Measurements from ENCODE around the gene MYLK2.

MYLK2 gene

DNA sequence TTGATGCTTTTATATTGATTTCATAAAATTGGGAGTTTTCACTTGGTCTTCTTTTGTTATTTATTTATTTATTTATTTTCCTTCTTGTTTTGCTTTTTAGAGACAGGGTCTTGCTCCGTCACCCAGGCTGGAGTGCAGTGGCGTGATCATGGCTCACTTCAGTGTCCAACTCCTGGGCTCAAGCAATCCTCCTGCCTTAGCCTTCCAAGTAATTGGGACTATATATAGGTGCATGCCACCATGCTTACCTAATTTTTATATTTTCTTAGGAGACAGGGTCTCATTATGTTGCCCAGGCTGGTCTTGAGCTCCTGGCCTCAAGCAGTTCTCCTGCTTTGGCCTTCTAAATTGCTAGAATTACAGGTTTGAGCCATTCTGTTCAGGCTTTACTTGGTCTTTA lies 38.3 kb upstream of the MYLK2 start:
- H3K27me3 ChIP-seq (ENCODE audit: low read depth, low read length): no peaks in the 10 kb centered on the region
- H3K9me3 ChIP-seq (ENCODE audit: insufficient read depth, low read length): no peaks in the 10 kb centered on the region
- H3K4me1 ChIP-seq (ENCODE audit: low read length): no peaks in the 10 kb centered on the region
- no peaks in the 10 kb centered on the region for H3K79me2 ChIP-seq (ENCODE audit: low read length)
- H2AFZ ChIP-seq (ENCODE audit: low read depth, low read length): no peak overlapping the region
- H3K9ac ChIP-seq (ENCODE audit: low read length): no peak overlapping the region
- peaks cover 67% of the 10 kb centered on the region for H3K36me3 ChIP-seq (replicated peaks; ENCODE audit: low read depth, low read length)
- no peak overlapping the region for H3K4me3 ChIP-seq (ENCODE audit: low read length)
- no peak overlapping the region for H3K4me2 ChIP-seq (ENCODE audit: low read length)
- H4K20me1 ChIP-seq (ENCODE audit: insufficient read depth, low read length): no peaks in the 10 kb centered on the region
- no peak for TF ChIP-seq EZH2phosphoT487 (IDR thresholded peaks at IDR 0.05; ENCODE audit: low read depth)
- TF ChIP-seq, protein P1, sequence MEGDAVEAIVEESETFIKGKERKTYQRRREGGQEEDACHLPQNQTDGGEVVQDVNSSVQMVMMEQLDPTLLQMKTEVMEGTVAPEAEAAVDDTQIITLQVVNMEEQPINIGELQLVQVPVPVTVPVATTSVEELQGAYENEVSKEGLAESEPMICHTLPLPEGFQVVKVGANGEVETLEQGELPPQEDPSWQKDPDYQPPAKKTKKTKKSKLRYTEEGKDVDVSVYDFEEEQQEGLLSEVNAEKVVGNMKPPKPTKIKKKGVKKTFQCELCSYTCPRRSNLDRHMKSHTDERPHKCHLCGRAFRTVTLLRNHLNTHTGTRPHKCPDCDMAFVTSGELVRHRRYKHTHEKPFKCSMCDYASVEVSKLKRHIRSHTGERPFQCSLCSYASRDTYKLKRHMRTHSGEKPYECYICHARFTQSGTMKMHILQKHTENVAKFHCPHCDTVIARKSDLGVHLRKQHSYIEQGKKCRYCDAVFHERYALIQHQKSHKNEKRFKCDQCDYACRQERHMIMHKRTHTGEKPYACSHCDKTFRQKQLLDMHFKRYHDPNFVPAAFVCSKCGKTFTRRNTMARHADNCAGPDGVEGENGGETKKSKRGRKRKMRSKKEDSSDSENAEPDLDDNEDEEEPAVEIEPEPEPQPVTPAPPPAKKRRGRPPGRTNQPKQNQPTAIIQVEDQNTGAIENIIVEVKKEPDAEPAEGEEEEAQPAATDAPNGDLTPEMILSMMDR (IDR thresholded peaks at IDR 0.05; ENCODE audit: low read depth, low read length): no peak
- no peak overlapping the region for H3K27ac ChIP-seq (ENCODE audit: low read length)

DNA sequence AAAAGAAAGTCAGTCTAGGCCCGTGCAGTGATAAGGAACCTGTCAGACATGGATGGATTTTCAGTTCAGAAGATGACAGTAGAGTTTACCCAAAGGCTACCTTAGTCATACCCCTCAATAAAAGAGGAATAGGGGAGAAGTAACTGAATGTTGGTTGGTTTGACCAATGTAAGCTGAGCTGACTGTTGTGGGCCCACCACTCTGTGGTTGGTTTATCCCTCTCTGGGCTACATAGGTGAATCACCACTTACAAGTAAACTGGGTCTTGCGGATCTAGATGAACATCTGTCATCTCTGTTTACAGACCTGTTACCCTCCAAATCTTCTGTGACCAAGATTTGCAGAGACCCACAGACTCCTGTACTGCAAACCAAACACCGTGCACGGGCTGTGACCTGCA lies 37.2 kb upstream of the MYLK2 start:
- Histone ChIP-seq H3K27ac (ENCODE audit: low read length) (no peak overlapping the region), H4K20me1 (ENCODE audit: insufficient read depth, low read length) (no peaks in the 10 kb centered on the region), H3K4me2 (ENCODE audit: low read length) (no peak overlapping the region), H3K9me3 (ENCODE audit: insufficient read depth, low read length) (no peaks in the 10 kb centered on the region), H3K27me3 (ENCODE audit: low read depth, low read length) (no peaks in the 10 kb centered on the region), H2AFZ (ENCODE audit: low read depth, low read length) (no peak overlapping the region), H3K4me1 (ENCODE audit: low read length) (no peaks in the 10 kb centered on the region), H3K4me3 (ENCODE audit: low read length) (no peak overlapping the region), H3K9ac (ENCODE audit: low read length) (no peak overlapping the region), H3K79me2 (ENCODE audit: low read length) (no peaks in the 10 kb centered on the region), H3K36me3 (replicated peaks; ENCODE audit: low read depth, low read length) (peaks cover 70% of the 10 kb centered on the region)
- TF ChIP-seq EZH2phosphoT487 (IDR thresholded peaks at IDR 0.05; ENCODE audit: low read depth): no peak
- TF ChIP-seq, protein P1 (IDR thresholded peaks at IDR 0.05; ENCODE audit: low read depth, low read length): no peak

DNA sequence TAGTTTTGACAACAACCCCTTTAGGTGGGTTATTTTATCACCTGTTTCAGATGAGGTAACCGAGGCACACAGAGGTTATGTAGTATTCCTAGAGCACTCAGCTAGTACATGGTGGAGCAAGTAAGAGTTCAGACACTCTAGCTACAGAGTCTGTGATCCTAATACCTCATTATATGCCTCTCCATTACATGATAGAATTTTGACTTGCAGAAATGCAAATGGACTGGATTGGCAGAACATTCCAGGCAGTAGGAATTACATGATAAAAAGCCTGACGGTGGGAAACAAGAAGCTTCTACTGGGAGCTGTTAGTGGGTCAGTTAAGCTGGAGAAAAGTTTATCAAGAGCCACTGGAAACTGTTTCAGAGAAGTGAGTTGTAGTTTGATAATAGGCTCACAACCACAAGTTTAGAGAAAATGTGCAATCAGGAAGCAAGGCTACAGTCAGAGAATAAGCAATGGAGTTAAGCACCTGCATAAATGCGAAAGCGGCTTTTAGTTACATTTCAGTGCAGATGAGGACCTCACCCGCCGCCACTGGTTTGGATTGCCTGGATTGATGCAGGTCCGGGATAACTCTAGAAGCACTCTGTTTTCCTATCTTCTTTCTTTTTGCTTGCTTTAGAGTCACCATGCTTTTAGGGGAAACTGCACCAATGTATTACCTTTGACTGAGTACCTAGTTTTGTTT lies 34.7 kb upstream of the MYLK2 start:
- Histone ChIP-seq H4K20me1 (ENCODE audit: insufficient read depth, low read length) (no peaks in the 10 kb centered on the region), H3K27me3 (ENCODE audit: low read depth, low read length) (no peaks in the 10 kb centered on the region), H3K9ac (ENCODE audit: low read length) (no peak overlapping the region), H2AFZ (ENCODE audit: low read depth, low read length) (no peak overlapping the region), H3K4me1 (ENCODE audit: low read length) (no peaks in the 10 kb centered on the region), H3K4me3 (ENCODE audit: low read length) (no peak overlapping the region), H3K27ac (ENCODE audit: low read length) (no peak overlapping the region), H3K36me3 (replicated peaks; ENCODE audit: low read depth, low read length) (peaks cover 65% of the 10 kb centered on the region), H3K79me2 (ENCODE audit: low read length) (no peaks in the 10 kb centered on the region), H3K4me2 (ENCODE audit: low read length) (no peak overlapping the region), H3K9me3 (ENCODE audit: insufficient read depth, low read length) (no peaks in the 10 kb centered on the region)
- TF ChIP-seq, protein P1 (IDR thresholded peaks at IDR 0.05; ENCODE audit: low read depth, low read length): no peak
- TF ChIP-seq EZH2phosphoT487 (IDR thresholded peaks at IDR 0.05; ENCODE audit: low read depth): no peak

DNA sequence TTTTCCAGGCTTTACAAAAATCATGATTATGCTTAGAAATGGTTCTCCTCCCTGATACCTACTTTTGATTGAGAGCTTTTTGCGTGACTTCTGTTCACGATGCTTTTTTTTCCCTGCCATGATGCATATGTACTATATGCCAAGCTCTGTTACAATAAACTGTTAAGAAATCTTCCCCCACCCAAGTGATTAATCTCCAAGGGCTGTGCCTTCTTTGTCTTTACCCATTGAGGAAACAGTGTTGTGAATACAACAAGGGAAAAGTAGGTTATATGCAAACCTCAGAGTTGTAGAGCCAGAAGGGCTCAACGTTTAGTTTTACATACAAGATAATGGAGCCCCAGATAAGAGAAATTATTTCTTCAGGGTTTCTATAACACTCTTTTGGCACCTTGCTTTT lies 34.1 kb upstream of the MYLK2 start:
- Histone ChIP-seq H3K27ac (ENCODE audit: low read length) (no peak overlapping the region), H3K9ac (ENCODE audit: low read length) (no peak overlapping the region), H3K36me3 (replicated peaks; ENCODE audit: low read depth, low read length) (peaks cover 66% of the 10 kb centered on the region), H3K9me3 (ENCODE audit: insufficient read depth, low read length) (no peaks in the 10 kb centered on the region), H3K27me3 (ENCODE audit: low read depth, low read length) (no peaks in the 10 kb centered on the region), H4K20me1 (ENCODE audit: insufficient read depth, low read length) (no peaks in the 10 kb centered on the region), H2AFZ (ENCODE audit: low read depth, low read length) (no peak overlapping the region), H3K4me1 (ENCODE audit: low read length) (no peaks in the 10 kb centered on the region), H3K79me2 (ENCODE audit: low read length) (no peaks in the 10 kb centered on the region), H3K4me2 (ENCODE audit: low read length) (no peak overlapping the region), H3K4me3 (ENCODE audit: low read length) (no peak overlapping the region)
- TF ChIP-seq EZH2phosphoT487 (IDR thresholded peaks at IDR 0.05; ENCODE audit: low read depth): no peak
